HUDEP-2 (cell line): ENCODE results near the gene C4BPA.

Experiments
- DNase-seq, 76 experiments: peaks; one replicate each; lab custom pipeline; 2025; ENCODE audit not compliant: unreplicated experiment in 76 of 76; lab: John Stamatoyannopoulos, UW

C4BPA gene

DNA sequence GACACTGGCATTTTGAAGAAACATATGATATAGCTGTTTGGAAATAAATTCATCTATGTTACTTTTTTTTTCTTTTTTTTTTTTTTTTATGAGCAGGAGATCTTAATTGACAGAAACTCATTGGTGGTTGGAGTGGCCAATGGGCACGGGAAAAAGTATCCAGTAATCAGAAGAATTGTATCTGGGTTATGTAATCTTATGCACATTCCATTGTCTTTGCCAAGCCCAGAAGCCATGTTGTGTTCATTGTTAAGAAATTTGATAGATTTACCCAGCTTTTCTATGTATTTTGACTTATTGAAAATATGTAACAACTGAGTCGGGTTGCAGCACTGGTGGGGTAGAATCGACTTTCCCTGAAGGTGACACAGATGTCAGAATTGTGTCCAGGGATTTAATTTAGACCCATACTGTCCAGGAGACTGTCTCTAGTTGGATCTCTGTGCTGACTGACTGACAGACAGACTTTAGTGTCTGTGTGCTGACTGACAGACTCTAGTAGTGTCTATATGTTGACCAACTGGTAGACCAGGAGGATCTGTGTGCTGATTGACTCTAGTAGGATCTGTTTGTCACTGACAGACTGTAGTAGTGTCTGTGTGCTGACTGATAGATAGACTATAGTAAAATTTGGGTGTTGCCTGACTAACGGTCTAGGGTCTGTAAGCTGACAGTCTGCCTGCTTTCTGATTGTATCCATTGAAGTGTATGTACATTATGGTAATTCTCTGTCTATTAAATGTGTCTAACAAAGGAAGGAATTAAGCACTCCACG is 27.7 kb upstream of the C4BPA start:
- peak in 11 of 76 experiments; percentile 7 to 41 (median 25) for DNase-seq

DNA sequence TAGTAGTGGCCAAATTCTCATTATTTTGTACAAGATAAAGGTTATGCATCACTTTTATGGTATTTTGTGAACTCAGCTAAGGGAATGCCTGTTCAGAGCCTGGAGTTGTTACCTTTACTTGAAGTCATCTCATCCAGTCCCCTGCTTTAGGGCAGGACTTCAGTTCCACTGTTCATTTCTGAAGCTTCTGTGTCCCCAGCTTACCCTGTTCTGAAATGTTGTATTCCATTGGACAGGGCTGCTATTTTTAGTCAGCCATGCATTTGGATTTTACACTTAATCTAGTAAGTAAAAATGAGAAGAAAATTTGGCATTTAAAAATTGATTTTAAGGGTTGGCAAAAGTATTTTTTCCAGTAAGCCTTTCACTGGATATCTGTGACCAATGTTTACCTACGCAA is 27.0 kb upstream of the C4BPA start:
- DNase-seq, result no peak

DNA sequence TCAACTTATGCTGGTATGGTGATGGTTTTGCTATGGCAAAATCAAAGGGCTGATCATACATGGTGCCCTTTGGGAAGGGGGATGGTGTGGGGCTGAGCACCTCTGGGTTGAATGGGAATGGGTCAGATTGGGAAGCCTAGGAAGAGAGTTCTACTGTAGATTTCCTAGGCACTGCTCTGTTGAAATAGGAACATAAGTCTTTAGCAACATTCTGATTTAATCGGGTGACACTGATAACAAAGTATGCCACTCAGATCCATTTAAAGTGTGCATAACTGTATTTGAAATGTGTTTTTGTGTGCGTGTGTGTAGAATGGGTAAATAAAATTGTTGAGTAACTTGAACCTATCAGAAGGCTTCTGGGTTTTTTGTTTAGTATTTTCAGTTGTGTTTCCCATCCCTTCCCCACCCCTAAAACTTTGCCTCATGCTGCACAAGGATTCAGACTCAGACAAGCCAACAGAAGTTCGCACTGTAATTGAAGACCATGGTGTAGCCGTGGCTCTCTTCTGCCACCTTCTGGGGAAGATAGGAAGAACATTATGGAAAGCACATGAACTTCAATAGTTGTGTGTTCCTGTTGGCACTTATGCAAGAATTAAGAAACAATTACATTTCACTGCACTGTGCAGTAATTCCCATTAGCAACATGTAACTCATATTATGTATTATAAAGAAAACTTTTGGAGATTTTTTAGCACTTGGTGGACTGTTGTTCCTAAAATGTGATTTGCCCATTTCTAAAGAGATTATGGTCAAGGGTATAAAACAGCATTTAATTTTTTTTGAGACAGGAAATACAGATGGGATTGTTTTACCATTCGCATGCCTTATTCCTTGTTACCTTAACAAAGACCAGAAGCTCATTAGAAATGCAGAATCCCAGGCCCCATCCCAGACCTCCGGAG is 26.3 kb upstream of the C4BPA start:
- peak in 65 of 76 experiments; percentile 7 to 83 (median 56) for DNase-seq

DNA sequence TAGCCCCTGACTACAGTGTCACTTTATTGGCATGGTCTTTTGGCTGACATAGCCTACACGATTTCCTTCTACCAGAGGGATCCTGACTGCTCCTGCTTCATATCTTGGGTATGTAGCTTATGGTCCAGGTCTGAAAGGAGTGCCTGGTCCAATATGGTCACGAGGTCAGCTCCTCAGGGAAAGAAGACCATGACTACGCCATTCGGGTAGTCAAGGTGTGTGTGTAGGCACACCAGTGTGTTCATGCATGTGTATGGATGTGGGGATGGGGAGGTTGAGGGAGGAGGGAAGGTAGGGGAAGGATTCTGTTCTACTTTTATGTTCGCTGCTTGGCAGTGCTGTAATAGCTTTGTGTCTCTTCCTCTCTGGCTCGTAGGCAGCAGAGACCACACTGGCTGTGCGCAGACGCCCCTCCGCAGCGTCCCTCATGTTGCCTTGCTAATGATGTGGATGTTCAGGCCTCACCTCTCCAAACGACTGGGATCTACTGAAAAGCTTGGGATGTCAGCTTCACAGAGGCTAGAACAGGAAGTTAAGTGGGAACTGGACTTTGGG is 25.4 kb upstream of the C4BPA start:
- no peak for DNase-seq

DNA sequence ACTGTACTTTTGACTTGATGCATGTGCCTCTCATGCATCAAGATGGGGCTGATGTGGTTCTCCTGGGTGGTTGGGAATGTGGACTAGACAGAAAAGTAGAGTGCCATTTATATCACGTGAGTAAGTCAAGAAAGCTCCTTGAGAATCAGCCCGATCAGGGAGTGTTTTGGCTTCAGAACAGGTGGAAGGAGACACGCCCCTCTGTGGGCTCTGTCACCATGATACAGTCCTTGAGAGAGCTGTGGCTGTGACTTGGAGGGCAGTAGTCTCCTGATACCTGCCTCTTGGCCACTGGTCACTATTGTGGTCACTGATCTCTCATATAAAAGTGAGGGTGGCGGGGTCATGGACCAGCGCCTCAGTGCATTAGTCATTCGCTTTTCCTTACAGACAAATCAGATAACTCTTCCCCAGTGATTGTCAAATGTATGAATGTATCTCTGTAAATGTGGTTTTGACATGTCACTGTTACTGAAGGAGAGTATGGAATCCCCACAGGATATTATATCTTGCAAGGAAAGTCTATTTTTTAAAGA is 24.3 kb upstream of the C4BPA start:
- peak in 2 of 76 experiments; percentile 8 for DNase-seq

DNA sequence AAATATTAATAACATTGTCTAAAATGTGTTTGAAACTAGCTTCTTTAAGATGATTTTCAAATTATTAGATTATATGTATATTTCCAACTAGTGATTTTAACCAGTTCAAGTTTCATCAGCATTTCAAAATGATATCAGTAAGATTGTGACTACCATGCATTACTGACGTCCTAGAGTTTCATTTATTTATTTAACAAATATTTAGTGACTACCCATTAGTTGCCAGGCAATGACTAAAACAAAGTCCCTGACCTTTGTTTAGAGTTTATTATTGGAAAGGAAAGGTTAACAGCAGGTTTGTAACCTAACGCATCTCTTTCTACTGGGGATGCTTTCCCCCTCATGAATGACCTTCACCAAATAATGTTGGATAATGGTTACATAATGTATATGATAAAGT is 22.9 kb upstream of the C4BPA start:
- DNase-seq, result no peak

DNA sequence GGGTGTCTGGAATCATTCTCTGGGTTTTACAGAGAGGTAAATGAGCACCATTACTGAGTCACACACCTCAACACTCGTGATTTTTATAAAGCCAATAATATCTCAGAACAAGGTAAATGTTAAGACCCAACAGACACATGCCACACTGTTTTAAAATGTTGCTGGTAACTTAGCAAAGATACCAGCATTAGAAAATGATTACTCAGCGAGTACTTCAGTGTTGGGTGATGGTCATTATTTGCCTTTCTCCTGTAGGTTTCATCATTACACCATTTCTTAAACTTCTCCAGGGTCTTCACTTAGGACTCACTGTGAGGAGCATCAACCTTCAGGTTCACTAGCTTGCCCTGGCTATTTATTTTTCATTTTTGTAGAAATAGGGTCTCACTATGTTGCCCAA is 22.2 kb upstream of the C4BPA start:
- no peak for DNase-seq

DNA sequence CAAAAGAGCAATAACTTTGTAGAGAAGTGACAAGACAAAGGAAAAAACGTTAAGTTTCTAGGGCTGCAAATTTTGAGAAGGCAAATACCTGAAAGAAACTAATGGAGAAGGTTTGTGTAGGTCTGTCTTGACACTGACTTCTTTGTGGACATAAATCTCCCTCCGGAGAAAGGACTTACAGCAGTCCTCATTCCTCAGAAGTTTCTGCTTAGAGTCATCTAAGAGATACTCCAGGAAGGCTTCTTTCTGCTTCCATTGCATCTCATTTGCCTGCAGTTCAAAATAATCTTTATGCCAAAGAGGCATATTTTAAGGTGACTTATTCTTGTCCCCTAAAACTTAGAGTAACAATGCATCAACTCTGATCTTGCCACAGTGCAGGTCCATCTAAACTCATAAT is 19.8 kb upstream of the C4BPA start:
- DNase-seq, result no peak

DNA sequence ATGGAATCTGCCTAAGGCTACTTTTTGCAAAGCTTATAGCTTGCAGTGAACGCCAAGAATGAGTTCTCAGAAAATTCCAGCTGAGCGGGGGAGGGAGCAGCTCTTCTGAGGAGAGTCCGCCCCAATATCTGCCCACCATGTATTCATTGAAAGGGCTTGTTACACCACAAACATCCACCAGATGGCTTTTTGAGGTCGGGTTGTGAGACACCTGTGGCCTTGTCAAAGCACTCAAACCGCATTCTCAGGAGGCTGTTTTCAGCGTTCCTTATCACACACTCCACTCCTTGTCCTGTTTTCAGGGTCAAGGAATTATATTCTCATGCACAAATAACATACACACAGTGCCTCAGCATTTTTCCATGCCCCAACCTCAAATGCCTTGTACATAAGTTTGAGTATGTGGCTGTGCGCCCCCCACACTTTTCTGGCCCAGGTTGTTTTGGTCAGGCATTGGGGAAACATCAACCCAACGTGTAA is 19.3 kb upstream of the C4BPA start:
- DNase-seq, result peak in 50 of 76 experiments; percentile 6 to 80 (median 42)

DNA sequence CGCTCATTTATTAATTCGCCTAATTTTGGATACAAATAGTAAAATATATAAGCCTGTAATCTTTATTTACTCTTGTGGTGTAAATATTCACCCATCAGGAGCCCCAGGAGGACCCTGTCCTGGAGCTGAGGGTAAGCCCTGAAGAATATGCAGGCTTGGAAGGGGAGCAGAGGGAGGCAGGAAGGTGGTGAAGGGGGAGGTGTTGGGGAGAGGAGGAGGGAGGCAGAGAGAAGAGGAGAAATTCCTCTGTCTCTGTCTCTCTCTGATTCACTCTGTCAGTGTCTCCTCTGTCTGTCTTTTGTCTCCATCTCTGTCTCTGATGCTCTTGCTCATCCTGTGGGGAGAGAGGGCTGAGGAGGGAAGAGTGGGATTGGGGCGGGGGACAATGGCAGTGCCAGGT is 18.1 kb upstream of the C4BPA start:
- DNase-seq, result no peak

DNA sequence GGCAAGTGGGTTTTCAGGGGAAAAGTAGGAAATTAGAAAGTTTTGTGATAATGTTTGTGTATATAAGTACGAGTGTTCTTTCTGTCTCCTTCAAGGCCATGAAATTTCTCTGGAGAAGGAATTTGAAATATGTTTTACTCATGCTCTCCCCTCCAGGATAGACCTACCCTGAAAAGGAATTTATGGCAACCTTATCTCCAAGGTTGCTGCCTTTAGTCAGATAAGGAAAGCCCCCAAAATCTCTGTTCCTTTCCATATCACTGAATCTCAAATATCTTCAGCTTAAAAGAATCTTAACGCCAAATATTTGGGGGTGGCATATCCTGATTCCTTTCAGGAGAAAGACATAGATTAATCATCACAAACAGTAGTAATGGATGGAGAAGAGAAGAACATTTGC is 15.9 kb upstream of the C4BPA start:
- no peak for DNase-seq

DNA sequence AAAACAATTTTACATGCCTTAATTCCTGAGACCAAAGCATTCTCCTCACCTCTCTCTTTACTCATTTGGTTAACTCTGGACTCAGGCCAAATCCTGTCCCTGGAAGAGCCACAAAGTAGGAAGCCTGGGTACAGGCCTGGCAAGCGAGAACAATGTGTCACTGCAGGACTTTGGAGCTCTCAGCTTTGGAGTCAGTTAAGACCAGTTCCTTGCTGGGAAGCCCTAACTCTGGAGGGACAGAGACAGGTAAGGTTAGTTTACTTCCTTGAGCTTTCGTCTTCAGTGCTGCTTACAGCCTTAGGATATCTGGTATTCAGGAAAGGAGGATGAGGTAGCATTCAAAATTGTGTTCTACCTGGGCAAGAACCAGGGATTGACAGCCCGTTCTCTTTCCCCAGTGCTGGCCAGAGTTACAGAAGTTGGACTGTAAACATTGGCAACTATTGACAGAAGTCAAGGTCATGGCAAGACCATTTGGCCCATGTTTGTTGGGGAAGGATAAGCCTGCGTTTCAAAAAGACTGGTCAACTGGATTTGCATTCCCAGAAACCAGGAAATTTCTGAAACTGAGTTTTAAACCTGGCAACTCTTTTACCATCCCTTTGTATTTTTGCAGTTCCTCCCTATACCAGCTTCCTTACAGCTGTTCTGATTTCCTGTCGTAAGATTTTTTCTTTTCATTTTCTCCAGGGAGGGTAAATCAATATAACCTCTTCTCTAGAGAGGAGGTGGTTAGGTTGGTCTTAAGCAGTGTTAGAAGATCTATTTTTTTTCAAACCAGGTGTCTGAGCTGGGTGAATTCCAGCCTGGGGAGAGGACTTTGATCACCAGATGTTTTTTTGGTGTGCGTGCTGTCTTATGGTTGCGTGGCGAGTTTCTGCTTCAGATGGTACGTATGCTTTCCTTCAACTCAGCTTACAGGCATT is 15.1 kb upstream of the C4BPA start, which contains the start of gene C4BPB:
Gene C4BPB, plus strand, starts transcription at position 160 of the 926 bp plus-strand sequence. Its CDS starts 672 bp downstream, at position 832.
- no peak for DNase-seq

DNA sequence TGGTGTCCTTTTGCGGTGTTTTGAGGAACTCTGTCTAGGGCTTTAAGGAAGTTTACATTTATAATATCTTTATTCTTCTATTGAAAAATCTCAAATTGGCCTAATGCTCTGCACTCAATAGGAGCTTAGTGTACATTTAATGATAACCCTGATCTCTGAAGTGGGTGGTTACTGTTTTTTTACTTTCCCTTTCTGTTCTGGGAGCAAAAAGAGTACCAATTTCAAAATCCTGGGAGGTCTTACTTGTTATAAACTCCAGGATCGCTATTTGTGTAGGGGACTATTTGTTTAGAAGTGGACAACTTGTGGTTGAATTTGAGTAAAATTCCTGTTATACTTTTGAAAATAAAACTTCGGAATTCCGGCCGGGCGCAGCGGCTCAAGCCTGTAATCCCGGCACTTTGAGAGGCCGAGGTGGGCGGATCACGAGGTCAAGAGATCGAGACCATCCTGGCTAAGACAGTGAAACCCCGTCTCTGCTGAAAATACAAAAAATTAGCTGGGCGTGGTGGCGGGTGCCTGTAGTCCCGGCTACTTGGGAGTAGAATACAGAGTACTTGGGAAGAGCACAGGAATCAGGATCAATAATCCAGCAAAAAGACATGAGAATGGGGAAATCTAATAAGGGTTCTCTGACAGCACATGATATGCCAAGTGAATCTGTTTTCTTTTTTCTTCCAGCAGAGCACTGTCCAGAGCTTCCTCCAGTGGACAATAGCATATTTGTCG is 14.2 kb upstream of the C4BPA start:
- DNase-seq, result no peak

DNA sequence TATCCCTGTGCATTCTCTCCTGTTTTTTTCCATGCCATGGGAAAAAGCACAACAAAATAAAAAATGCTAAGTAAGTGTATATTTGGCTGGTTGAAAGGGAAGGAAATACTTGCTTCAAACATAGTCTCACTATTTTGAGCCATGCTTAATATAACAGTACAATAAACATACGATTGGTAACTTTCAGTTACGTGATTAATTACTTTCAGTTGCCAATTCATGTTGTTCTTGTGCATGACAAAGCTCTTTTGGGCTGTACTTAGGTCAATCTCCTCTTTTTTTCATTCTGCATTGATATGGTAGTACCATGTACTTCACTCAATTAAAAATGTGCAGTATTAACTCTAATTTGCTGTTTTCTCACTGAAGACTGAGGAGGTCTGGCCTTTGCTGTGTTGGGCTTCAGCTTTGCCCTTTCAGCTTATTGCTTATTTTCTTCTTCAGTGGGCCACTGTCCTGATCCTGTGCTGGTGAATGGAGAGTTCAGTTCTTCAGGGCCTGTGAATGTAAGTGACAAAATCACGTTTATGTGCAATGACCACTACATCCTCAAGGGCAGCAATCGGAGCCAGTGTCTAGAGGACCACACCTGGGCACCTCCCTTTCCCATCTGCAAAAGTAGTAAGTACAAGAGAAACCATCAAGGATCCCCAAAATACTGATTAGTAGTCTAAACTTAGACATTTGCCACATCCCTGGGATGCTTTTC is 12.7 kb upstream of the C4BPA start:
- no peak for DNase-seq

DNA sequence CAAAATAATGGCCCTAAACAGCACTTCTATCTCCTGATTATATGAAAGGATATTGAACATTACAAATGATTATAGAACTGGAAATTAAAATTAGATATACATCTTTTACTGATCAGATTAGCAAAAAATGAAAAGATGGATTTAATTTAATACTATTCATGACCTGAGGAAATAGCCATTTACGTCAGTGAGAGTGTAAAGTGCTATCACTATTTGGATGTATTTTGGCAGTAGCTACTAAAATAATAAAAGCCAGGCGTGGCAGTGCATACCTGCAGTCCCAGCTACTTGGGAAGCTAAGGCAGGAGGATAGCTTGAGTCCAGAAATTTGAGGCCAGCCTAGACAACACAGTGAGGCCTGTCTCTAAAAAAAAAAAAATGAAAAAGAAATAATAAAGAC is 10.1 kb upstream of the C4BPA start:
- DNase-seq, result no peak

DNA sequence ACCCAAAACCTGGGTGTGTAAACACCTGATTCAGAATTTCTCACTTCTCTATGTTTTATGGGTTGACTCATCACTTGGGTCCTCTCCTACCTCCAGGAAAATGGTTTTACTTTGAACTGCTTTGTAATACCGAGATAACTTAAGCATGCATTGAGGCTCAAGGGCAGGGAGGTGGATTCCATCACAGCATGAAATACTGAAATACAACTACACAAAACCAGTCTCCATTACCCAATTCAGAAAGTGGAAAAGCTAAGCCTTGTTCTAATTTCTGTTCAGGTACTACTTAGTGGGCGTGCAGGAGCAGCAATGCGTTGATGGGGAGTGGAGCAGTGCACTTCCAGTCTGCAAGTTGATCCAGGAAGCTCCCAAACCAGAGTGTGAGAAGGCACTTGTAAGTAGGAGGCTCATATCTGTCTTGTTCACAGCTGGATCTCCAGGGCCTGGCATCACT is 6.1 kb upstream of the C4BPA start:
- no peak for DNase-seq

DNA sequence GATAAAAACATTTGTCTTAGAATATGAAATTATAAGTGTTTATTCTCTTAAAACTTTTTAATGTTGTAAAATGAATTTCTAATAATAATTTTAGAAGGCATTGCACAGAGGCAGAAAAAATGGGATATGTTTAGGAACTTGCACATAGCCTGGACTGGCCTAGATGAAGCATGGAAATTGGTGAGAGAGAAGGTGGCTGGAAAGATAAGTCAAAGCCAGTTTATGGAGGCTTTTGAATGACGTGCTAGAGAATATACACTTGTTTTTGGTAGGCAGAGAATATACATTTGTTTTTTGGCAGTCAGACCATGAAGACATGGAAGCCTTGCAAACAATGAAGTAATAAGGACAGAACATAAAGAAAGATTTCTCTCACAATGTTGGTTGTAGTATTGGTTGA is 2.3 kb upstream of the C4BPA start:
- no peak for DNase-seq

DNA sequence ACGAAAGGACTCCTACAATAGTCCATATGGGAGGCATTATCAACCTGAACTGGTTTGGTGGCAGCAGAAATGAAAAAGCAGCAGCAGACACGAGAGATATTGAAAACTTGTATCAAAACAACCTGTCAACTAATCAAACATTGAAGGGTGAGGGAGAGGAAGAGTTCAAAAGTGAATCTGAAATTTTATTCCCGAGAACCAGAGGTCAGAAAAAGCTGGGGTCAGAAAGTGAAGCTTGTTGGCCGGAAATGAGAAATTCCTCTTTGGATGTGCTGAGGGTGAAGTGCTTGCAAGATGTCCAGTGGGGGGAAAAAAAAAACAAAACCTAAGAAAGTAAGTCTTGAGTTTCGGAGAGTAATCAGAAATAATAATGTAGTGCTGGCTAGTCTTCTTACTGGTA is 1.9 kb upstream of the C4BPA start:
- DNase-seq, result no peak

DNA sequence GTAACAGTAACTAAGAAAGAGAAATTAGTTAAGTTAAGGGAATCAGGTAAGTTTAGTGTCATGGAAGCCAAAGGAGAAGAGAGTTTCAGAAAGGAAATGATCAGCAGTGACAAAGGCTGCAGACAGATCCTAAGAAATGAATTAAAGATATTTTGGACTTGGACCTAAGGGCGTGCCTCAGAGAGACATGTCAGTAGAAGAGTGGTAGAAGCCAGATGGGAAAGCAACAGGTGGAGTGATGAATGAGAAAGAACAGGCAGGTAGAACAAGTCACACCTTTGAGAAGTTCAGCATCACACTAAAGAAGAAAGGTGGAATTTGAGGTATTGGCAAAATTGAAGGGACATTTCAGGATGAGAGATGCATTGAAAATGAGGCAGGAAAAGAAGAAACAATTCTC is 1.4 kb upstream of the C4BPA start:
- no peak for DNase-seq
